ENCODE data around the gene CLTRN.
A peak's percentile ranks its signal among the peaks of the same experiment; 100 is the strongest.

CLTRN gene

GRCh38 chrX:15606136-15606535, 58.5 kb downstream of the CLTRN start:
- Histone ChIP-seq H3K36me3 (no peaks in the 10 kb centered on the region), H3K9me3 (no peaks in the 10 kb centered on the region), H3K4me3 (ENCODE audit: low read depth in 1 of 2, low read length in 1 of 2) (no peak overlapping the region), H3K27ac (peak overlapping the region; percentile 42), H3K4me1 (ENCODE audit: control insufficient read depth in 1 of 2, insufficient read depth in 1 of 2, low read depth in 1 of 2, low read length in 1 of 2) (peaks cover 18 to 20% of the 10 kb centered on the region in 2 experiments), H3K27me3 (peaks cover 5% of the 10 kb centered on the region)
- TF ChIP-seq CTCF (IDR thresholded peaks at IDR 0.05), result no peak

- no peak for TF ChIP-seq CTCF (IDR thresholded peaks at IDR 0.05)
- H3K4me1 ChIP-seq (ENCODE audit: control insufficient read depth in 1 of 2, insufficient read depth in 1 of 2, low read depth in 1 of 2, low read length in 1 of 2), result peaks cover 18 to 20% of the 10 kb centered on the region in 2 experiments
- no peak overlapping the region for H3K27ac ChIP-seq
- H3K4me3 ChIP-seq (ENCODE audit: low read depth in 1 of 2, low read length in 1 of 2), result no peak overlapping the region
- H3K27me3 ChIP-seq, result peaks cover 10% of the 10 kb centered on the region
- no peaks in the 10 kb centered on the region for H3K9me3 ChIP-seq
- H3K36me3 ChIP-seq, result no peaks in the 10 kb centered on the region
These were observed 59.4 kb downstream of the CLTRN start for GRCh38 chrX:15605226-15605625.

DNA sequence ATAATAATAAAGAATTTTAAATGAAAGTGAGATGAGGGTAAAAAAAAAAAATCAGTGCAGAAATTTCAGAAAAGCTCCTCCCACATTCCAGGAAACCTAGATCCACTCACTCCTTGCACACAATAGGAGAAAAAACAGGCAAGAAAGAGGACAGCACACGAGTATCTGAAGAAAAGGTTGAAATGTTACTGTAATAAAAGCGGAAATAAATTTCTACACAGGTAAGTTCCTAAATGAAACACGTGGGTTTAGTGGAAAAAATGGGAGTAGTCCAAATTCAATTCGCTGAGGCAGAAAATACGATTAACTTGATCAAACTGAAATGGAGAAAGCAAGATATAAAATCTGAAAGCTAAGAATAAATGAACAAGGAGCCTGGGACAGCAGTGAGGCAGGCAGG, 61.8 kb downstream of the CLTRN start:
- Histone ChIP-seq H3K9me3 (no peaks in the 10 kb centered on the region), H3K4me1 (ENCODE audit: control insufficient read depth in 1 of 2, insufficient read depth in 1 of 2, low read depth in 1 of 2, low read length in 1 of 2) (peaks cover 15 to 16% of the 10 kb centered on the region in 2 experiments), H3K36me3 (no peaks in the 10 kb centered on the region), H3K27ac (no peak overlapping the region), H3K4me3 (ENCODE audit: low read depth in 1 of 2, low read length in 1 of 2) (no peak overlapping the region), H3K27me3 (peaks cover 10% of the 10 kb centered on the region)
- TF ChIP-seq CTCF (IDR thresholded peaks at IDR 0.05), result no peak

DNA sequence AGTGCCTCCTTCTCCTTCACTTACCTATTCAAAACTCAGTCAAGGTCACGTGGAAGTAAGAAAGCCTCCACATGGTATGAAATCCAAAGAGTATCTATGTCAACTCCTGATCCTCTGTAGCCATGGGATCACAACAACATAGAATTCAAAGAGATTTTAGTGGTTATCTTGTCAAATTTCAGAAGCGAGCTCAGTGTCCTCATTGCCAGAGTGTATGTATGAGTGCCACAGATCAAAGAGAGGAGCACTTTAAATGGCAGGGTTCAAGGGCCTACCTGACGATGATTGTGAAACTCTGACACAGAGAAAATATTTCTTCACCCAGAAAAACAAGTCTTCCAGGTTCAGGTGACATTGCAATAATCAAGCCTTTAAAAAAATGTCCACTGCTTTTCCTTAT, 62.7 kb downstream of the CLTRN start:
- no peaks in the 10 kb centered on the region for H3K9me3 ChIP-seq
- no peaks in the 10 kb centered on the region for H3K36me3 ChIP-seq
- H3K27ac ChIP-seq, result no peak overlapping the region
- peaks cover 7 to 9% of the 10 kb centered on the region in 2 experiments for H3K4me1 ChIP-seq (ENCODE audit: control insufficient read depth in 1 of 2, insufficient read depth in 1 of 2, low read depth in 1 of 2, low read length in 1 of 2)
- H3K27me3 ChIP-seq, result peaks cover 10% of the 10 kb centered on the region
- no peak for TF ChIP-seq CTCF (IDR thresholded peaks at IDR 0.05)
- H3K4me3 ChIP-seq (ENCODE audit: low read depth in 1 of 2, low read length in 1 of 2), result no peak overlapping the region

GRCh38 chrX:15600745-15601144, 63.9 kb downstream of the CLTRN start, which contains the start of gene ACE2:
Gene ACE2 (minus strand): TSS chrX:15600960. CDS start chrX:15600911, 49 bp downstream.
- Histone ChIP-seq H3K9me3 (no peaks in the 10 kb centered on the region), H3K27me3 (peaks cover 10% of the 10 kb centered on the region), H3K27ac (no peak within 1 kb of the TSS), H3K36me3 (no peaks in the 10 kb centered on the region), H3K4me1 (ENCODE audit: control insufficient read depth in 1 of 2, insufficient read depth in 1 of 2, low read depth in 1 of 2, low read length in 1 of 2) (no peaks in the 10 kb centered on the region), H3K4me3 (ENCODE audit: low read depth in 1 of 2, low read length in 1 of 2) (no peak within 1 kb of the TSS)
- TF ChIP-seq CTCF (IDR thresholded peaks at IDR 0.05), result no peak

GRCh38 chrX:15600049-15600448, 64.6 kb downstream of the CLTRN start:
- Histone ChIP-seq H3K27me3 (peaks cover 10% of the 10 kb centered on the region), H3K4me1 (ENCODE audit: control insufficient read depth in 1 of 2, insufficient read depth in 1 of 2, low read depth in 1 of 2, low read length in 1 of 2) (no peaks in the 10 kb centered on the region), H3K4me3 (ENCODE audit: low read depth in 1 of 2, low read length in 1 of 2) (no peak overlapping the region), H3K27ac (no peak overlapping the region), H3K9me3 (no peaks in the 10 kb centered on the region), H3K36me3 (no peaks in the 10 kb centered on the region)
- TF ChIP-seq CTCF (IDR thresholded peaks at IDR 0.05), result no peak

Measured in neutrophil (primary cell).